ENCODE data around the gene ZNF418.
A peak's percentile ranks its signal among the peaks of the same experiment; 100 is the strongest.
"Not testable (repeated sequence)": the region's sequence is repeated elsewhere in the genome, so short reads cannot be mapped to it uniquely, and the experiment has no call there.

The ZNF418 gene

DNA sequence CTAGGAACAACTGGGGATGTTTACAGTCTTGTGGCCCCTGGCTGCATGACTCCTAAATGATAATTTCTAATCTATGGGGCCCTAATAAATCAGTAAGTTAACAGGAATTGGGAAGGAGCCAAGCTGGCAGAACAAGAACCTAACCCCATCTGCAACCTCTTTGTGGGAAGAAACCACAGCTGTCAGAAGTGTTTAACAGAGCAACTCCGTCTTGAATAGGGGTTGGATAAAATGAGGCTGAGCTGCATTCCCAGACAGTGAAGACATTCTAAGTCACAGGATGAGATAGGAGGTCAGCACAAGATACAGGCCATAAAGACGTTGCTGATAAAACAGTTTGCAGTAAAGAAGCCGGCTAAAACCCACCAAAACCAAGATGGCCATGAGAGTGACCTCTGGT lies 44.5 kb downstream of the ZNF418 start:
- not testable (repeated sequence) for DNase-seq (ENCODE audit: low read depth in 1 of 2, low spot score in 1 of 2)

DNA sequence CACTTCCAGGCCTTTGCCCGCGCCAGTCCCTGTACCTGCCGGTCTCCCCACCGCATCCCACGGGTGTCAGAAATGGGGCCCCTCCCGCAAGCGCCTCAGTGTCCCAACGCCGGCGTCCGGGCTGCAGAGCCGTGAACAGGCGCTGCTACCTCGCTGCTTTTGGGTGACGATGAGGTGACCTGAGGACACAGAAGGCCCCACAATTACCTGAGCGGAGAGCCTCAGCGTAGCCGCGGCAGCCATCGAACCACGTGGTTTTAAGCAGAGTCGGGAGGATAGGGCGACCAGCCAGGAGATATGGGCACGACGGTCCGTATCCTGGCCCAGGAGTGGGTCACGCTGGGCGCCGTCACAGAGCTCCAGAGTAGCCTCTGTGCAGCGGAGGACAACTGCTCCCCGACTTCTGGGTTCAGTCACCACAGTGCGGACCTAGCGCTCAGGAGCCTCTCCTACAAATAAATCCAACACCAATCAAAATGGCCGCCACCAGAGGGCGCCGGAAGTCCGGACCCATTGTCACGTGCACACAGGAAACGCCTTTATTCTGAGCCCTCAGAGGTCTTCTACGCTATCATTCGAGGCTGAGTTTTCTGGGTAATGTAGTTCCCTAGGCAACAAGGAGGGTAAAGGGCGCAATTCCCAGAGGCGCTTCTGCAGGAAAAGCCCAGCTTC lies 46.5 kb downstream of the ZNF418 start, which contains the start of gene ZNF814:
ZNF814 (minus strand) TSS at position 478 of the 672 bp plus-strand sequence; CDS start at position 243, 235 bp downstream.
- DNase-seq (ENCODE audit: low read depth in 1 of 2, low spot score in 1 of 2) = peak; percentile 64 to 69

DNA sequence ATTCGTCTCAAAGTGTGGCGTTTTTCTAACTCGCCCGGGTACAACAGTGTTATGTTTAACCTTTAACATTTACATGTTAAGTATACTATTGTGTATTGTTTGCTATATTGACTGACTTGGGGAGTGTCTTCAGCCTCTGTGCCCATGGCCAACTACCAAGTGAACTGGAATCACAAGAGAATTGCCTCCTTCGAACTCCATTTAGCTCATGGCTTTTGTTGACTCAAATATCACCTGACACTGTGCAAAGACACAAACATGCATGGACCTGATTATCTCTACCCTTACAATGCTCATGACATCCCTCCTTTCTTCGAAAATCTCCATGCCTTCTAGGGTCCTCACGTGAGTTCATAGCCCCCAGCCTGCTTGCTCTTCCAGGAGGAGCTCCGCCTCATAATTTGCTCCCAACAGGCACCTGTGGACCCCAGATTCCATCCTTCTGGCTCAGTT lies 47.1 kb downstream of the ZNF418 start:
- no peak for DNase-seq (ENCODE audit: low read depth in 1 of 2, low spot score in 1 of 2)

DNA sequence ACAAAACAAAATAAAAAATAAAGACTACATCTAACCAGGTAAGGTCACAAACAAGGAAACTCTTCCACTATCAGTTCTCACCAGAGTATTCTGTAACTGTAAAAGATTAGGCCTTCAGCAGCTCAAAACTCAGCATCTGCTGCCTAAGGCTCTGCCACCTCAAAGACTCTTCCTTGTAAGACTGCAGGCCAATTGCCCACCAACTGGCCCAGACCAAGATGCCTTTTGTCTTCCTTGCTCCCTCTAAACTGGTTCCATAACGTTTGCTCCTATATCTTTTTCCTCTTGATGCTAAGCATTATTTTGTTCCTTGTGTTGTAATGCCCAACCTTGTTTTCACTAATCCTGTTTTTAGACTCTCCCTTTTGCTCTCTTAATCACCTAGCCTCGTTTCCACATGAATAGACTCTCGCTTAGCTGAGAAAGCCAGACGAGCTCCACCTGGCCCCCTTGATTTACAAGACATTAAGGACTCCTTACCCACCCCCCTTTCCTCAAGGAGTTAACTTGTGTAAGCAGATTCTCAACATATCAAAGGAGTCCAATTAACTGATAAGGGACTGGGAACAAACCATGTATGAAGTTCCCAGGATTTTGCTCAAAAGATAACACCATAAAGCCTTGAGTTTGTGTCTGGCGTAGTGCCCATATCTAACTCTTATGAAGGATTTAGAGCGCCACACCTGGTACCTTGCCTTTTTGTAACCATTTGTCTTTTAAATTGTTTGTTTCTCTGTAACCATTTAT lies 47.8 kb downstream of the ZNF418 start:
- no peak for DNase-seq (ENCODE audit: low read depth in 1 of 2, low spot score in 1 of 2)

DNA sequence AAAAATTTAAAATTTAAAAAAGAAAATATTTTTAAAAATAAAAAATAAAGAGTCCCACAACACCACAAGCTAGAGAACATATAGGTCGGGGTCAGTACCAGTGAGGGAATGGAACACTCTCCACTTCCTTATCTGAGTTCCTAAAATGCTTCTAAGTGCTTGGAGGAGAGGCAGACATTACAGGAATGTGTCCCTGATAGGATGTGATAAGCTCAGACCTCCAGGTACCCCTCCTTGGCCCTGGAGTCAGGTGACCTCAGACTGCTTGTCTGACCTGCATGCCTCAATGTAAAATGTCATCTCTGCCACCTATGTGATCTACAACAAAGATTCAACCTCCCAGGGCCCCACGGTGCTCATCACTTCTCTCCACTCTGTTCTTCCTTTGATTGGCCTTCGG lies 49.2 kb downstream of the ZNF418 start:
- no peak for DNase-seq (ENCODE audit: low read depth in 1 of 2, low spot score in 1 of 2)

DNA sequence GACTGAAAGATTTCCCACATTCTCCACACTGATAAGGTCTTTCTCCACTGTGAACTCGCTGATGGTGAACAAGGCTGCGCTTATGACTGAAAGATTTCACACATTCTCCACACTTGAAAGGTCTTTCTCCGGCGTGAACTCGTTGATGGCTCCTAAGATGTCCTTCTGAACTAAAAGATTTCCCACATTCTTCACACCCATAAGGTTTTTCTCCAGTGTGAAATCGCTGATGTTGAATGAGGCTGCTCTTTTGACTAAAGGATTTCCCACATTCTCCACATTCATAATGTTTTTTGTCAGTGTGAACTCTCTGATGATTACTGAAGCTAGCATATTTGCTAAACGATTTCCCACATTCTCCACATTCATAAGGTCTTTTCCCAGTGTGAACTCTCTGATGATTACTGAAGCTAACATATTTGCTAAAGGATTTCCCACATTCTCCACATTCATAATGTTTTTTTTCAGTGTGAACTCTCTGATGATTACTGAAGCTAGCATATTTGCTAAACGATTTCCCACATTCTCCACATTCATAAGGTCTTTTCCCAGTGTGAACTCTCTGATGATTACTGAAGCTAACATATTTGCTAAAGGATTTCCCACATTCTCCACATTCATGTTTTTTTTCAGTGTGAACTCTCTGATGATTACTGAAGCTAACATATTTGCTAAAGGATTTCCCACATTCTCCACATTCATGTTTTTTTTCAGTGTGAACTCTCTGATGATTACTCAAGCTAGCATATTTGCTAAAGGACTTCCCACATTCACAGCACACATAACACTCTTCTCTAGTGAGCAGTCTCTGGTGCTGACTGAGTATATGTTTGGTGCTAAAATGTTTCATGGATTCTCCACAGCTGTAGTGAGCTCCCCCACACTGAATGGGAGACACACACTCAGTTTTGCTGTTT lies 61.1 kb downstream of the ZNF418 start:
- not testable (repeated sequence) for DNase-seq (ENCODE audit: low read depth in 1 of 2, low spot score in 1 of 2)

DNA sequence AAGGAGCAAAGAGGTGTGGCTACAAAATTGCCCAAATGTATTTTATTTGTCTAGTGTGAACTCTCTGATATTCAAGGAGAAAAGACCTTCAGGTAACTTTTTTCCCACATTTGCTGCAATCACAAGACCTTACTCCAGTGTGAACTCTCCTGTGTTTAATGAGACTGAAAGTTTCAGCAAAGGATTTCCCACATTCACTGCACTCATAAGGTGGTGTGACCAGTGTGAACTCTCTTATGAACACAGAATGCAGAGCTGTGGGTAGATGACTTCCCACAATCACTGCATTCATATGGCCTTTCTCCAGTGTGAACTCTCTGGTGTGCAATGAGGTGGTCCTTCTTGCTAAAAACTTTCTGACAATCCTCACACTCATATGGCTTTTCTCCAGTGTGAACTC lies 62.8 kb downstream of the ZNF418 start:
- no peak for DNase-seq (ENCODE audit: low read depth in 1 of 2, low spot score in 1 of 2)
